ENCODE measurements around the gene IFNA2.
"Not testable (repeated sequence)": the region's sequence is repeated elsewhere in the genome, so short reads cannot be mapped to it uniquely, and the experiment has no call there.

Gene IFNA2

DNA sequence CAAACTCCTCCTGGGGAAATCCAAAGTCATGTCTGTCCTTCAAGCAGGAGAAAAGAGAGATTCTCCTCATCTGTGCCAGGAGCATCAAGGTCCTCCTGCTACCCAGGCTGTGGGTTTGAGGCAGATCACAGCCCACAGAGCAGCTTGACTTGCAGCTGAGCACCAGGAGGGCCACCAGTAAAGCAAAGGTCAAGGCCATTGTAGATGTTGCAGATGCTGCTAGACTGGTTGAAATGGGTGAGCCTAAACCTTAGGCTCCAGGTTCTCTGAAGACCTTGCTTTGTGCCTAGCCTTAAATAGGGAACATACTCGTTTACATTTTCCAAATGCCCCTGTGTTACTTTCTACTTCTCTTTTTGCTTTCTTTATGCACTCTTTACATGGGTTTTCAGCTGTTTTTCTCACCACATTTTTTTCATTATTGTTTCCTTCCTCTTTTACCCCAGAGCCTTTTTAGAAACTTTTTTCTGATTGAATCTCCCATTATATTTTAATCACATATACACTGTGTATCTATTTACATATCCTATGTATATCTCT, at the start of gene IFNA2:
Gene IFNA2, minus strand, starts transcription at position 268 of the 540 bp plus-strand sequence. Its CDS starts 69 bp downstream, at position 199.
- DNase-seq: no peak

DNA sequence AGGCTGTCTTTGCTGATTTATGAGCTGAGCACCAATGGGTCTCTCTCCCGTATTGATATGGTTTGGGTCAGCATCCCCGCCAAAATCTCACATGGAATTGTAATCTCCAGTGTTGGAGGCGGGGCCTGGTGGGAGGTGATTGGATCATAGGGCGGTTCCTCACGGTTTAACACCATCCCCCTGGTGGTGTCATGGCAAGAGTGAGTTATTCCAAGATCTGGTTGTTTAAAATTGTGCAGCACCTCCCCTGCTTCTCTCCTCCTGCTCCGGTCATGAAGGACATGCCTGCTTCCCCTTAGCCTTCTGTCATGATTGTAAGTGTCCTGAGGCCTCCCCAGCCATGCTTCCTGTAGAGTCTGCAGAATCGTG, 49.8 kb upstream of the IFNA2 start:
- not testable (repeated sequence) for DNase-seq

DNA sequence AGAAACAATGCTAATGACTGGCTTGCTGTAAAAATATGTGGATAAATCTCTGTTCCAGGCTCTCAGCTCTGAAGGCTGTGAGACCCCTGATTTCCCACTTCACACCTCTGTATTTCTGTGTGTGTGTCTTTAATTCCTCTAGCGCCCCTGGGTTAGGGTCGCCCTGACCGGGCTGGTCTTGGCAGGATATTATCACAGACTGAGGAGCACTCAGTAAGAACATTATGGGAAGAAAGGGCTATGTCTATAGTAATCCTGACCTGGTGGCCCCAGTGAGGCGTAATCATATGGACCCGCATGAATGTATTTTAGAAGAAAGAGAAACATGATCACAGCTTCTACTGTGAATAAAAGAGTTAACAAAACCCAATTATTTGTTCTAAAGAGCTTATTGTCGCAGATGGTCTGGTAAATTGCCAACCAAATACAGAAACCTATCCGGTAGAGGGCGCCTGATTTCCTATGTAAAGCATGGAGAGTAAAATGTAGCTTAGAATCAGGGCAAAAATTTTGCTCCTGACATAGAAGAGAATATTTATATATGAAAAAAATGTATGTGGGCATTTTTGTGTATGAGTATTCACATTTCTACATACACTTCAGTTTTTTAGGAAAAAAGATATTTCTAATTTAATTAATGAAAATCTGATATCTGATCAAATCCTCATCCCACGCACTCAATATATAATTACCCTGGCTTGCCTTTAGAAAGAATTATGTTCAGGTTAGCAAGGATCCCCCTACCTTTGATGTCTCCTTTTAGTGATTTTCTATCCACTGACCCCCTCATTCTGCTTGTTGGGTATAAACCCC, 49.2 kb upstream of the IFNA2 start:
- no peak for DNase-seq

DNA sequence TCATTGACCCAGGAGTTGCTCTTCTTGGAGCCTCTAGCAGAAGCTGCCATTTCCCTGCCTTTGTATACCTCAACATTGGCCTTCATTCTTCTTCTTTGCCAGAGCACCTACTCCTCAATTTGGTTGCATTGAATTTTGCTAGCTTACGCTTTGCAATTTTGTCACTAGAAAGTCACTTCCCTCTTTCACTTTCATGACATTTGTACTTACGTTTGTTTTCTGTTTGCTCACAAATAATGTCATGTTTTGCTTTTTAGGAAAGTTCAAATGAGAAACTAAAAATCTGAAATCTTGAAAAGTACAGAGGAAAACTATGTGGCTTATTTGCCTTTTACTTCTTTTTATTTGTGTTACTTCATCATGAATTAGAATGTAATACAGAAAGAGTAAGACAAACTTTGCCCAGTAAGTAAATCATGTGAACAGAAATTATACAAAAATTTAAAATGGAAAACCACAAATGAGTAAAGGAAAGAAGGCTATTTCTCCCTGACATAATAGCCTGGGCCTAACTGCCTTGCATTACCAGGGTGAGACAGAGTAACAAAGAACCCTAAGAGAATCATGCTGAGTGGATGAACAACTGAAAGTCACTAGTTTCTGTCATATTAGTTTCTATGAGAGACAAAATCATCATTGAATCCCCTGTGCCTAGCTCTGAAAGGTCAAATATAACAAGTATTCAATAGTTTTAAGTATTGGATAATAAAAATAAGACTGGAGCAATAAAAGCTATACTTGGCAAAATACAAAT, 47.7 kb upstream of the IFNA2 start:
- DNase-seq: no peak

DNA sequence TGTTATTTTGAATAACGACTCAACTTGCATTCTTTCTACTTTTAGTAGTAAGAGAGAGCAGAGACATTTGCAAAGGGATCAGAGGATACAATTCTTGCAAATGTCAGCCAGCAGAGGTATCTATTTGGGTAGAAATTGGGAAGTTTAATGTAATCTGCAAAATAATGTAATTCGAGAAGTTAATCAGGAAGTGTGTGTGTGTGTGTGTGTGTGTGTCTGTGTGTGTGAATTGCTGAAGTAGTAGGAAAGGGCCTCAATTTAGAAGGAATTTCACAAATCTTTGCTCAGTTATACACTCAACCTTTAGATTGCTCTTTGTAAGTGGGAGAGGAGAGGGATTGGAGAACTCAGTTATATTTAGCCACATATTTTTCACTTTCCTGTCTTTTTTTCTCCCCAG, 44.0 kb upstream of the IFNA2 start:
- DNase-seq: no peak

DNA sequence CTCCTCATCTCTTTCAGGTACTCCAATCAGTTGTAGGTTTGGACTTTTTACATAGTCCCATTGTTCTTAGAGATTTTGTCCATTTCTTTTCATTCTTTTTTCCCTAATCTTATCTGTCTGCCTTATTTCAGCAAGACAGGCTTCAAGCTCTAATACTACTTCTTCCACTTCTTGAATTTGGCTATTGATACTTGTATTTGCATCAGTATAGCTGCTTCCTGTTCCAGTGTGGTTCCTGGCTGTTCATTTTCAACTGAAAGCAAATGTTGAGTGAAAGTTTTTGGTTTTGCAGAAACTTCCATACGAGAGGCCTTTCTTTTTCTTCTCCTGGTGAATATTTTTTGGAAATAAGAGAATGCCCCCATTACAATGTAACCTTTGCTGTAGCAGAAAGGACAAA, 43.0 kb upstream of the IFNA2 start:
- DNase-seq: no peak

DNA sequence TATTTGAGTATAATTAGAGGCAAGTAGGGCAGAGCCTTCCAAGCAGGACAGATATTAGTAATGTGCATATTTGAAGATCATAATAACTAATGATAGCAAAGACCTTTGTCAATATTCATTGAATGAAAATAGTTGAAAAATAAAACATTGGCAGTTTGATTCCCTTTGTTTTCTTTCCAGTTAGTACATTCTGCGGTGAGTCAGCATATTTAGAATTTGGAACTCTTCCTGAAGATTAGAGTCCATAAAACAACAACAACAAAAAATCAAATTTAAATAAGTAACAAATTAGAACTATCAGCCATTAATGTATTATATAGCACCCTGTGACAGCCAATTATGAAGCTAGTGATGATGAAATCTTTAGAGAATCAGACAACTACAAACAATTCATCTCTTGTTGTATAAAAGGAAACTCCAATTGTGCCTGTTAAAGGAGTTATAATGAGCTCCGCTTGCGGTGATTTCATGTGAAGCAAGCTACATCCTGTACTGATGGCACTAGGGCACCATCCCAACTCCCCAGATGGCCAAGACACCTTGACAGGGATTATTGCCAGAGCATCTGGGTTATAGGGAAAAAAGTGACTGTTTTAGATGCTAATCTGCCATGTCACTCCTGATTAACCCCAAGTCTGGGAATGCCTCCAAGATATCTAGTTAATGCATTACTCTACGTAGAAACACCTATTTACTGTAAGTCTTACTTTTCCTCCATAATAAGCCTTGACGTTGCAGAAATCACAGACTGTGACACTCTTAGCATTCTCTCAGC, 30.5 kb upstream of the IFNA2 start:
- DNase-seq: no peak

DNA sequence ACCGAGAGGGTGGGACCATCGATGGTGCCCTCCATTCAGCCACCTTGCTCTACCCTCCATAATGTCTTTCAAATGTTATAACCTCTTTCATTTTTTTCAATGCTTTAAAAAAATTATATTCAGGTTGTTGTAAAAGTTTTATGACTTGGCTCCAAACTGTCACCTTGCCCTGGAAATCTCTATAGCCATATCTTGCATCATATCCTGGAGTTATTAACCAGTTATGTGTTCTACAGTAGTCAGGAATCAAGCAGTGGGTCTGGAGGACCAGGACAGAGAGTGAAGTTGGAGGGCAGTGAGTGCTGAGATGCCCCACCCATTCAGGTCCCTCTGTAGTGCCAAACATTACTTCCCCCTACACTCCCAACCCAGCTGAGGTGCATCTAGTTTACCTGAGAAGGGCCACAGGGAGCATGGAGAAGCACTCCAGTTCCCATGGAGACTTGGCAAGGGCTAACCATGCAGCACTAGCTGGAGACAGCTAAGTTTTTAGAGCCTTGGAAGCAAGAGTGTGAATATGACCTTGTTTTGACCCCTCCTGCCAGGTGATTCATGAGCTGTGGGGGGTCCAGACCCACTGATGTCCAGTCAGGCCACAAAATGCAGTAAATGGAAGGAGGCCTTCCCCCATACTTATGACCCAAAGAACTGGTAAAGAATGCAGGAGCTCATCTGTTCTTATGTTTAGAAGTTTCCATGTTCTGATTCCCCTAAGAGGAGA, 29.2 kb upstream of the IFNA2 start:
- DNase-seq: no peak

DNA sequence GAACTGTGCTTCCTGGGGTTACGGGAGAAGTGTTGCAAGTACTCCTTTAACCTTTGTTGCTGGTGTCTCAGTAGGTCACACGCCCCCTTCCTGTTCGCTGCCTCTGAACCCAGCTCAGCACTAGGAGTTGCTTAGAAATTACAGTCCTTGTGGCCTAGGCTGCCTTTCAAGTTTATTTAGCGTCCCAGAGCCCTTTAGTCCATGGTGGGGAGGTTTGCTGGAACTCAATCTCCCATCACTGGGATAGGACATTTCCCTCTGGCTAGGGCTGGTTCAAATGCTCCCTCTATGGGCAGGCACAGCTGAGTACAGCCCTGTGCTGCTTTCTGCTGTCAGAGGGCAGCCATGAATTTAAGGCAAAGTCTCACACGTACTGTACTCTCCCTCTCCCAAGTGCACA, 28.4 kb upstream of the IFNA2 start:
- no peak for DNase-seq

DNA sequence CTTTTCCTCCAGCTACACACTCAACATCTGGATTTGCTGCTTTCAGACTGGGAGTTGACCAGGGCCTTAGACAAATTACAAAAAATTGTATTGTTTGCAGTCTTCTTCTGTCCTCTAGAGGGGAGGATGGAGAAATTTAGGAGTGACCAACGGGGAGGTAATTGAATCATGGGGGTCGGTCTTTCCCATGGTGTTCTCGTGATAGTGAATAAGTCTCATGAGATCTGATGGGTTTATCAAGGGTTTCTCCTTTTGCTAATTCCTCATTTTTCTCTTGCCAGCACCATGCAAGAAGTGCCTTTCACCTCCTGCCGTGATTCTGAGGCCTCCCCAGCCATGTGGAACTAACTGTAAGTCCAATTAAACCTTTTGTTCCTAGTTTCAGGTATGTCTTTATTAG, 28.0 kb upstream of the IFNA2 start:
- no peak for DNase-seq

DNA sequence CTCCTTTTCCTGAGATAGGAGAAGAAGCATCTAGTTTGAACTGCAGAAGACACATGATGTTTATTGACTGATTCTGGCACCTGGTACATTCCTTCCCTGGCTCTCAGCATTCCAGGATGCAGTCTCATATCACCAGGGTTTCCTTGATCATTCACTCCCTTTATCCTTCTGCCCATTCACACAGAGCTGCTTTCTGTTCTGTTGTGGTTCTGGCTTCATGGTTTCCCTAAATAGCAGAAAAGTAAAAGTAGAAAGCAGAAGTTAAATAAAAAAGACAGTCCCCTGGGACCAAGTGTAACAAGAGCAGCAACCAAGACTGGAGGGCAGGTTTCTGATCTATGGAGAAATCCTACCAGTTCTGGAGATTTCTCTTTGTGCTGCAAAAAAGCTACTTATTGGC, 26.9 kb upstream of the IFNA2 start:
- DNase-seq: no peak

DNA sequence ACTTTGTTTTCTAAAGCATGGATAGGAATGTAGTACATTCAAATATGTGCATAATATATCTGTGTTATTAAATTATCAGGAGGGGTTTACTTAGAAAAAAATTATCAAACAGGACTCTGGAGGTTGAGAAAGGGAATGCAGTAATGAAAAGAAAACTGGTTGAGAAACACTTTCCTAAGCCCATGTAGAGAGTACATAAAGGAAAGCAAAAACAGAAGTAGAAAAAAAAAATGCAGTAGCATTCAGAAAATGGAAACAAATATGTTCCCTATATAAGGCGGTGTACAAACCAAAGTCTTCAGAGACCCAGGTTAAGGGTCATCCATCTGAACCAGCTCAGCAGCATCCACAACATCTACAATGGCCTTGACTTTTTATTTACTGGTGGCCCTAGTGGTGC, 23.6 kb upstream of the IFNA2 start, which contains the start of gene IFNA8:
Gene IFNA8, plus strand, starts transcription at position 301 of the 400 bp plus-strand sequence. Its CDS starts 60 bp downstream, at position 361.
- no peak for DNase-seq

DNA sequence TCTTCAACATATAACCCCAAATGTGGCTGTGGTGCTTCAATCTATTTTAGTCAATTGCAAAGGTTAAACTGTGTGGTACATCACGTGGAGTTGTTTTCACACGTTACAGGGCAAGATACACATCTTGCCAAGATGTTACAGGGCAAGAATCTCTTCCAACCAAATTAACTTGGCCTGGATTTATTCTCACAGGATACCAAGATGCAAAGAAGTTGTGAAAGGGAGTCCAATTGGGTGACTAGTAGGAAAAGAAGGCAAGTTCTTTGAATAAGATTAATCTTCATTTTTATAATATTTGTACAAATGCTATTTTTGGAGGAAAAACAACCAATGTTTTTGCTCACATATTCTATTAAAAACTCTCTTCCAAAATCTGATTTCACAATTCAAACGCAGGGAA, 18.9 kb upstream of the IFNA2 start:
- no peak for DNase-seq

DNA sequence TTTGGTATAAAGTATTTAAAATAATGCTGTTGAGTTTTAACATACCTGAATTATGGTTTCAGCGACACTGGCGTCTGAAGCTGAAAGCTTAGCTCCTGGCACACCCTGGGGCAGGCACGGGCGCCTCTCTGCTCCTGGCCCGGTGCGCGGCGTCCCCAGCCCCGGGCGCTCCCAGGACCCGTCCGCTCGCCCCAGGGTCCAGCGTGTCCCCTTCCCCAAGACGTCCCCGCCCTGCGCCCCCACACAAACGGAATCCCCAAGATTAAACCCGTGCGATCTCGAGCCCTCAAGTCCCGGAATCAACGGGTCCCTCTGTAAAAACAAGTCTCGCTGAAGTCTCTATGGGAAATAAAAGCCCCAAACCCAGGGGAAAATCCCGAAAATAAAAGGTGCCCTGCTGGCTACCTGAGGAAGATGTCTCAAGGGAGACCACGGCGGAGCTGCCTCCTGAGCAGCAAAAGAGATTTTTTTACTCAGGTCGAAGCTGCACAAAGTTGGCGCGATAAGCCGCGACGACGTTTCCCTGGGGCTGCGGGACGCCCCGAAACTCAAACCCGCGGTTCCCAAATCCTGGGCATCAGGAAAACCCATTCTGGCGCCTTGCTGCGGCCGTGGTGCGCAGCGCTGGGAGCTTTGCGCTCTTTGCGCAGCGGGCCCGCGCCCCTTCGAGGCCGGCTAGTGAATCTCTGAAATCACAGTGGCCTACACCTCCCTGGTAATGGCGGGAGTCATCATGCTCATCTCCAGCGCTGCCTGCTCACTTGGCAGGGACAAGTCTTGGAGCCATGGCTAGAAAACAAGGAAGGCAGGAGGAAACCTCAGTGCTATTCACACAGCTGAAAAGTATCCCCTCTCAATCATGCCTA, 17.4 kb upstream of the IFNA2 start:
- no peak for DNase-seq

DNA sequence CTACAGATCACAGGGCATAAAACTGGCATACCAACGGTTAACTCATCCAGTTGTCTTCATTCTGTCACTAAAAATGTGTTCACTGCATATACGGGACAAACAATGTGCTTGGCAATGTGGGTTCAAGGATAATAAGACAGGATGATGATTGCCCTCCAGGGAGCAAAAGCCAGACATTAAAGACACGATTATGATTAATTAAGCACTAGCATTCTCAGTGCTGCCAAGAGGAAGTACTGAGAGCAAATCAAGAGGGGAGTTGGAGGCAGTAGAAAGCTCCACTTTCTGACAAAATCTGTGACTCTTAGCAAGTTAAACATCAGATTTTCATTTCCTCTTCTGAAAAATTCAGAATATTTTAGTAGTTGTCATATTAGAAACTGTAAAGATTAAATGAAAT, 14.8 kb upstream of the IFNA2 start:
- DNase-seq: no peak

DNA sequence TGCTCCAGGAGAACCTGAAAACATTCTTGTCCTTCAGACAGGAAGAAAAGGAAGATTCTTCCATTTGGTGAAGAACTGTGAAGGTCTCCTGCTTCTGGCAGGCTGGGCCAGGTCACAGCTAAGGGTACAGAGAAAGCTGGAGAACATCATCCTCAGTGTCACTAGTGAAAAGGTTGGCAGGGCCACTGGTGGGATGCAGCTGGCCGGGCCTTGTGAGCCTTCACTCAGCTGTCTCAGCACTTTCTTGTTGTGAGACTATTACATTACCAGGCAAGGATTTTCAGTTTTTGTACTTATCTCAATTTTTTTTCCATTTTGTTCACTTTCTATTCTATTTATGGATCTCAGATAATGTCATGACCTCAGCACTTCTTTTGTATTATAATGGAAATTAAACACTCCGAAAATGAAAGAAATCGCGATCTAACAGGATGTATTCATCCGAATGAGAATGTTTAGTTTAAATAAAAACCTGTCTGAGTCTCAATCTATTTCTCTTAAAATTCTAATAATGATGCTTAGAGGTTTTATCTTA, 13.8 kb upstream of the IFNA2 start:
- DNase-seq: no peak

DNA sequence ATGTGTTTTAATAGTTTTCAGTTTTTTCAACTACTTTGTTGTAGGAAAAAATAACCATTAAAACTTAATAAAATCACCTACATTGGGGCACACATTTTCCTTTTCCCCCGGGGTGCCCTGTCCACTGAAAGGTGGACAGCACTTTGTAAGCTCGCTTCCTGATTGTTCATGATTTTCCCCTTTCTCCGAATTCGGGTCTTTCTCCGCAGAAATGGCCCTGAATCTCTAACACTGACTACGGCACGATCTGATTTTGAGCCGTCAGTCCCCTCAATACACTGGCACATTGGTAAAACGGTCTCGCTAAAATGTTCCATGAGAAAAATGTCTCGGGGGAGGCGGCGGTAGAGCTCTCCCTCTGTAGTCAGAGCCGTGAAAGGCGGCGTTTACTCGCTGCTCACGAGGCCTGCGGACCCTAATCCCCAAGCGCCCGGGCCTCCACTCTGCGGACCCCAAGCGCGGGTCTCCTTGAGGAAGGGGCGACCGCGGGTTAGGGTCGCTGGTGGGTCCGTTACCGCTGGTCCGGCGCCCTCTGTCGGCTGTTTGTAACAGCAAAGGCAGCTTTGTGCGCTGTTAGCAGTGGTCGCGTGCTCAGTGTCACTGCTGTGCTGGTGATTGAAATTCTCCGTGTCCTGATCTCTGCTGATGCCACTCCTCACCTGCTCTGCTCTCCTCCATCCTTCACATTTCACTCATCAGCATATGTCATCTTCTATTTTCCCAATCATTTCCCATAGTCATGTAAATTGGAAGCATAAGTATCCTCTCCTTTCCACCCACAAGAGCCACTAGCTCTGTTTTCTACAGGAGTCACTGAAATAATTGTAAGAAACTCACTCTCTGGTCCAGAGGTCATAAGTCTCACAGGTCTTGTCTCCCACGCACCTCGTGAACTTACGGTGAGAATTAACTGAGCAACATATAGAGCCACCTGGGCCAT, 10.8 kb upstream of the IFNA2 start:
- DNase-seq: no peak

DNA sequence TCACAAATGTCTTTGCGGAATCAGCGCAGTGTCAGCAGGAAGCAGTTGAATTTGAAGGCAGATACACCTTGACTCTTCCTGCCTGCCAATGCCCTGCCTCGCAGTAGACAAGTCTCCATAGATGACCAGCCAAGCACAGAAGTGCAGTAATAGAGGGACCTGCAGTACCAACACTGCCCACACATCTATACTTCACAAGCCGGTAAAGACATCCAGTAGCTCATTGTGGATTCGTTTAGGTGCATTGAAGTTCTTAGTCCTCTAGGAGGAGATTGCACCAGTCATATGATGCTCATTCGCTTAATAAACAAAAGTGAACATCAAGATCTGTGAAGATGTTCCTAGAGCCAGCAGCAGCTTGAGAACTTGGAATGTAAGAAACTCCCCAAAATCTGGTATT, 7.1 kb upstream of the IFNA2 start:
- DNase-seq: no peak

DNA sequence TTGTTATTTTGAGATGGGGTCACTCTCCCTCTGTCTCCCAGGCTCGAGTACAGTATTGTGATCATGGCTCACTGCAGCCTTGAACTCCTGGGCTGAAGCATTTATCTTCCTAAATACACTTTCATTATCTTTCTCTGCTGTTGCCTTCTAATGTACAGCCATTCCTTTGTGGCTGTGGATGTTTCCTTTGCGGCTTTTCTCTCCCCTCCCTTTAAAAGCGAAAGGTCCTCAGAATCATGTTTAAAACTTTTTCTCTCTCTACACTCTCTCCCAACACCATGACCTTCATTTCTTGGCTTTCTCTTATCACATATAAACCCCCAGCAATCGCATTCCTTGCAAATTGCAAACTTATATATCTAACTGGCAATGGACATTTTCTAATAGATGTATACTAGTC, 1.6 kb downstream of the IFNA2 start:
- DNase-seq: no peak
